ENCODE measurements around the gene UVRAG.

DNA sequence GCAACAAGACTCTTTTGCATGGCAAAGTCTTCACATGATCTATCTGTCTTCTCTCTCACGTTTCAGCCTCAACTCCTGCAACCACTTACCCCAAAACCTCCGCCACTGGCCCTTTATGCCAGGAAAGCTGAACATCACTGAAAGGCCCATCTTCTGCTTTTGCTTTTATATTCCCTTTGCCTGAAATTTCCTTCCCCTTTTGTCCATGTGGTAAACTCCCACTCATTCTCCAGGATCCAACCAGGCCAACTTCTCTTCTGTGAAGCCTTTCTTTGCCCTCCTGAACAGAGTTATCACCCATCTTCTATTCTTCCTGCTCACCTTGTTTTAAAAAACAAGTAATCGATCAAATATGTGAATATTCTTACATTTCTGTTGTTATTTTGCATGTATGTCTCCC, 273.5 kb downstream of the UVRAG start:
- TF ChIP-seq, protein P1, sequence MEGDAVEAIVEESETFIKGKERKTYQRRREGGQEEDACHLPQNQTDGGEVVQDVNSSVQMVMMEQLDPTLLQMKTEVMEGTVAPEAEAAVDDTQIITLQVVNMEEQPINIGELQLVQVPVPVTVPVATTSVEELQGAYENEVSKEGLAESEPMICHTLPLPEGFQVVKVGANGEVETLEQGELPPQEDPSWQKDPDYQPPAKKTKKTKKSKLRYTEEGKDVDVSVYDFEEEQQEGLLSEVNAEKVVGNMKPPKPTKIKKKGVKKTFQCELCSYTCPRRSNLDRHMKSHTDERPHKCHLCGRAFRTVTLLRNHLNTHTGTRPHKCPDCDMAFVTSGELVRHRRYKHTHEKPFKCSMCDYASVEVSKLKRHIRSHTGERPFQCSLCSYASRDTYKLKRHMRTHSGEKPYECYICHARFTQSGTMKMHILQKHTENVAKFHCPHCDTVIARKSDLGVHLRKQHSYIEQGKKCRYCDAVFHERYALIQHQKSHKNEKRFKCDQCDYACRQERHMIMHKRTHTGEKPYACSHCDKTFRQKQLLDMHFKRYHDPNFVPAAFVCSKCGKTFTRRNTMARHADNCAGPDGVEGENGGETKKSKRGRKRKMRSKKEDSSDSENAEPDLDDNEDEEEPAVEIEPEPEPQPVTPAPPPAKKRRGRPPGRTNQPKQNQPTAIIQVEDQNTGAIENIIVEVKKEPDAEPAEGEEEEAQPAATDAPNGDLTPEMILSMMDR (IDR thresholded peaks at IDR 0.05): no peak
- TF ChIP-seq EZH2 (IDR thresholded peaks at IDR 0.05; ENCODE audit: borderline replicate concordance, insufficient read depth, low read depth, low read length, poor library complexity, severe bottlenecking): no peak
